ENCODE data around the gene DSG1.

Gene DSG1

DNA sequence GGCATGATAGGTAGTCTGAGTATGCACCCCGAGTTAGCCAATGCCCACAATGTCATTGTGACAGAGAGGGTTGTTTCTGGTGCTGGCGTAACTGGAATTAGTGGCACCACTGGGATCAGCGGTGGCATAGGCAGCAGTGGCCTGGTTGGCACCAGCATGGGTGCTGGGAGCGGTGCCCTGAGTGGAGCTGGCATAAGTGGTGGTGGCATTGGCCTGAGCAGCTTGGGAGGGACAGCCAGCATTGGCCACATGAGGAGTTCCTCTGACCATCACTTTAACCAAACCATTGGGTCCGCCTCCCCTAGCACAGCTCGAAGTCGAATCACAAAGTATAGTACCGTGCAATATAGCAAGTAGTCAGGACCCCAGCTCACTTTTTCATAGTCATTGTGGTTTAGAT lies 37.0 kb downstream of the DSG1 start:
- no peak for DNase-seq

DNA sequence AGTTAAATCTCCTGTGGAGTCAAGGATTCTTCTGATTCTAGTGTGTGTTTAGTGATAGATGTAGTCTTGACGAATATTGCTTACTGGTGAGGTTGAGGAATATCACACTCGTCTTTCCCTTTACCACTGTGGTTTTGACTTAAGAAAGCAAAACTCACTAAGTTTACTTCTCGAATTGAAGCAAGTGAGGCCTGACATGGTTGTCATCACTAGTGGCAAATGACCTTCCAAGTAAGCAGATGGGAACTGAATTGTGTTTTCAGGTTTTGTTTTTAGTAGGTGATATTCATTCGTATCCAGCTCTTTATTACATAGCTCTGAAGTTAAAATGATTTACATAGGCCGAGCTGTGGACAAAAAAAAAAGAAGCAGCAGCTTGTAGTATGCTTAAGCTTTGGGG lies 38.1 kb downstream of the DSG1 start:
- no peak for DNase-seq

DNA sequence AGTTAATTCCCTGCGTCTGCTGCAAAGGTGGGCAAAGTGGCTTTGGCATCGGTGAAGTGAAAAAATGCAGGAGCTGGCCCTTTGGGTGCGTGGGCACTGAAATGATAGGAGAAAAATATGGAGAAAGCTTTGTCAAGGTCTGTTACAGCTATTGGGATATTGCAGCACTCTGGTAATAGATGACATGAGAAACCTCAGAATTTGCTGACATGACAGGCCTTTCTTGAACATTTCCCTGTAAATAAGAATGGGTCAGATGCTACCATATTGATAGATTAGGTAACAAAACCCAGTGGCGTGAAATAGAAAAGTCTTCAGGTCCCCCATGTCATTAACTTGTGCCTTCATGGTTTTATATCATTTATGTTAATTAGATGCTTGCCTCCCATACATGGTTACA lies 46.2 kb downstream of the DSG1 start:
- no peak for DNase-seq

DNA sequence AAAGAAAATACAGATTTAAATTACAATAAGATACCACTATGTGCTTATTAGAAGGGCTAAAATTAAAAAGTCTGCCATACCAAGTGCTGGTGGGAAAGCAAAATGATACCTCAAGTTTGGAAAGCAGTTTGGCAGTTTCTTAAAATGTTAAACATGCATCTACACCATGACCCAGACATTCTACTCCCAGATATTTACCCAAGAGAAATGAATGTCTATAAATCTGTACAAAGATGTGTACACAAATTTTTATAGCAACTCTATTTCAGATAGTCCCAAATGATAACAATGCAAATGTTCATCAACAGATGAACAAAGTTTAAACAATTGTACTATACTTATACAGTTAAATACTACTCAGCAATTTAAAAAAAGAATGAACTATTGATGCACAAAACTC lies 51.5 kb downstream of the DSG1 start:
- no peak for DNase-seq

DNA sequence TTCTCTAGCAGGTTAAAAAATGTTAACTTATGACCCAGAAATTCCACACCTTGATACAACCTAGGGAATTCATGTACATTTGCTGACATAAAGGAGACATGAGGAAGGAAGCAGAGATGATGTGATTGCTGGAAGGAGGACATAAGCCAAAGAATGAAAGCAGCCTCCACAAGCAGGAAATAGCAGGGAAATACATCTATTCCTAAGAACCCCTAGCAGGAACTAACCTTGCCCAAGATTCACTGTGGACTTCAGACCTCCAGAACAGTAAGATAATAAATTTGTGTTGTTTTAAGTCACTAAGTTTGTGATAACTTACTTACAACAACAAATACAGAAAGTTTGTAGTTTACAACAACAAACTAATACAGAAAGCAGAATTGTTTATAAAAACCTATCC lies 54.0 kb downstream of the DSG1 start:
- no peak for DNase-seq

DNA sequence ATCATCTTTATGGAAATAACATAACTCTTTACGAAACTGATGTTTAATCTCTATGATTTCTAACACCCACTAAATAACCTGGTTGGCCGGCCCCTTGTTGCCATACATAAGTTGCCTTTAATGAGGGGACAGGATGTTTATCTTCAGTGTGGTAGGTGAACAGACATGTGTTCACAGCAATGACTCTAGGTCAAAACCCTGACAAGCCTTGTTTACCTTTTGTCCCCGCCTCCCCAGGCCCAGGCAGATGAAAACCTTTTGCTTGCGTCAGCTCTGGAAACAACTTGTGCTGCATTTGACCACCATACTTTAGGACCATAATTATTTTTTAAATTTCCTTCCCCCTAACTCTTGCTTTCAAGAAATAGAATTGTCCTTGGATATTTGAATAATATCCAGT lies 55.7 kb downstream of the DSG1 start:
- no peak for DNase-seq

DNA sequence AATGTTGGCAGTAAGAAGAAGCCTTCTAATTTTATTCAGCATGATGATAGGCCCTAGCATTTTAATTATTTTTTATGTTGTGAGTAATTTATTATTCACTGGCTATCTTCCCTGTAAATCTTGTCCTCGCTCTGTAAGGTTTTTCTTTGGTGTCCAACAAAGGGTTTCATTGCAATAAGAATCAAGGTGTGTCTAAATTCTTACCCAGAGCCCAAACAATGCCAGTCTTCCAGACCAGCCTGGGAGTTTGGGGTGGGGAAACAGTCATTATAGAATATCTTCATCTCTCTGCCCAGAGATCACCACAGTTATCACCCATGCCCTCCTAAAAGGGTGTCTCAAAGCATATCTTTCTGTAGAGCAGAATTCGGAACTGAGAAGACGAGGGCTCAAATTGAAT lies 58.5 kb downstream of the DSG1 start, which contains the start of gene DSG4:
TSS of gene DSG4 (plus strand) at position 301 of the 400 bp plus-strand sequence. CDS start 135 bp downstream, outside the sequence.
- no peak for DNase-seq

DNA sequence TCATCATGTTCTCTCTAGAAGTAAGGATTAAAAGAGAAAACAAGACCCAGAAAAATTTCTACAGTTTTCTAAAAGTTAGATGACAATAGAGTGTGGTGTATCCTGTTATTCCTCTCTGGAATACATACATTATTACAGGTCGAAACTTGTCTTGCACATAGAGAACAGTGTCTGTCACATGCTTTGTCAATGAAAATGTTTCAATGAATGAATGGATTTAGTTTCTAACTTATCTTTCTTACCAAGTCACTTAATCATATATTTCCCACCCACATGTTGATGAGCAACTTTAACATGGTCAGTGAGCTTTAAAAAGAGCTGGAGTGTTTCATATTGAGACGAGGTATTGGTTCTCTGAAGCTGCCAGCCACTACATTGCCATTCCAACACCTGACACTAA lies 63.0 kb downstream of the DSG1 start:
- DNase-seq: no peak

DNA sequence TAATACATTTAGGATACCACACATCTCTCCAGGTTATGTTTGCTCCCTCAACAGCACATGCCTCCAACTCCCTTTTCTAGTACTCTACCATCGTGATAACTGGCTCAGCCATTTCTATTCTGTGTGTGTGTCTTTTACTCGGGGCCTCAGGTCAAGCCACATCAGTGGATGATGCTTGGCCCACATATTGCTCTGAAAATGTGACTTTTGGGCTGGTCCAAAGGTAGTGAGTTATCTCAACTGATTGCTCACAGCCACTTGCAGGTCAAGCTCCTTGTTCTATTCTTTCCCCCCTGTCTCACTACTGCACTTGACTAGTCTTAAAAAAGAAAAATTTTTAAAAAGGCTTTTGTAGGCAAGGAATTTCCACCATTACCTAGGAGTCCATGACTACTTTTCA lies 64.1 kb downstream of the DSG1 start:
- DNase-seq: no peak

DNA sequence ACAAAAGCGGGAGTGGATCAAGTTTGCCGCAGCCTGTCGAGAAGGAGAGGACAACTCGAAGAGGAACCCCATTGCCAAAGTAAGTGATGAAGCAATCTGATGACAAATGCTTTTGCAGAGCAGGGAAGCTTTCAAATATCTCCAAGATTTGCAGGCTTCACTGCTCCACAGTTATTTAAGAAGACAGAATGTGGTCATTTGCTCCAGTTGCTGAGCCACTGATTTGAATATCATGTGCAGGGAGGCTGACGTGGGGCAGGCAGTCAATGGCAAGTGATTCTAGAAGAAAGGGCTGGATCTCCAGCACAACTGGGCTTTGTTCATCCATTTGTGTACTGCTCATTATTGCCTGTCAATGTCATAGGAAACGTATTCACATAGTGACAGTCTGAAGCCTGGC lies 68.8 kb downstream of the DSG1 start:
- DNase-seq: no peak

DNA sequence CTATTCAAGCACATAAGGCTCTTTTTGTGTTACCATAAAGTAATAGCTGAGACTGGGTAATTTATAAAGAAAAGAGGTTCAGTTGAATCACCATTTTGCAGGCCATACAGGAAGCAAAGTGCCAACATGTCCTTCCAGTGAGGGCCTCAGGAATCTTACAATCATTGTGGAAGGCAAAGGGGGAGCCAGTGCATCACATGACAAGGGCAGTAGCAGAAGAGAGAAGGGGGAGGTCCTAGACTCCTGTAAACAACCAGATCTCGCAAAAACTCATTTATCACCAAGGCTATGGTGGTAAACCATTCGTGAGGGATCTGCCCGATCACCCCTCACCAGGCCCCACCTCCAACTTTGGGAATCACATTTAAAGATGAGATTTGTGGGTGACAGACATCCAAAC lies 75.3 kb downstream of the DSG1 start:
- DNase-seq: no peak

DNA sequence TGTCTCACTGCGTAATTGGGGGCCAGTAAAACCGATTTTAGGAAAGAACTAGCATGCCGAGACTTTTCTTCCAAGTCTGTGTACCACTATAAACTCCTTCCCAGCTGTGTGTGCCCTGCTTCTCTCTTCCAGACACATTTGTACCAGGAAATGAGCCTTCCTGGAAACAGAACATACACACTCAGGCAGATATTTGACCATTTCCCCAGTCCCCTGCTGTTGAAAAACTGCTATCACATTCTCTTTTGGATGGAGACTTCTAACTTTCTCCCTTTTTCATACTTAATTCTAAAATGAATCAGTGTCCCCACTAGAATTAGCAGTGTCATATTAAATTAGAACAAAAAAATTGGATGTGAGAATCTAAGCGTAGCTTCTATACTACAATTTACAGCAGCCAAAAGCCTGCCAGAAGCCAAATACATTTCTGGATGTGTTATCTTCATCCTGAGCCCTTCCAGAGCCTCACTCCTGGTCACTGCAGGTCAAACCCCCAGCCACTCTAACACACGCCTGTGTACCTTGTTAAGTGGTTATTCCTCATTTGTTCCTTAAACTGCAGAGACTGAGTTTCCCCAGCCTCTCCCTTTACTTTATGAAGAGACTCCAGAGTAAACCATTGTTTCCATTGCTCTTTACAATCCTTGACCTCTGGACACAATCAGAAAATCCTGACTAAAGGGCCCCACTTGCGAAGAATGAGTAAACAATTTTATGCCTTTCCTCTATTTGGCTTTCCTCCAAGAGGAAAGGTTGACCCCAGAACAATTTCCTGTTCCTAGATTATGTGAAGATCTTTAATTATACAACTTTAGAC lies 79.0 kb downstream of the DSG1 start:
- DNase-seq: no peak

DNA sequence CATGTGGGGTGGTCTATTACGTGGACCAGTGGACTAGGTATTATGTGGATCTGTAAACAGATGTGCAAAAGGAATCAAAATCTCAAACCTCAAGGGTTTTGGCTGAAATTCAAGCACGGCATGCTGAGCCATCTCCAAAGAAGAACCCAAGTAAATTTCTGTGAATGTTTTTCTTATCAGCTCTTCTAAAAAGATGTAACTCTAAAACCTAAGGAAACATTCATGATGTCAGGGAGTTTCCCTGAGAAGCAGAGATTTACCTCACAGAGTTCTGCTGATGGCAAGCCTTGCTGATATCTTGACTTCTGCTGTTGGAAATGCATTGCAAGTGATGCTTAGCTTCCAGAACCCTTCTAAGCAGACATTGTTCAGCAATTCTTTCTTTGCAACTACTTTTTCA lies 80.2 kb downstream of the DSG1 start:
- DNase-seq: no peak

DNA sequence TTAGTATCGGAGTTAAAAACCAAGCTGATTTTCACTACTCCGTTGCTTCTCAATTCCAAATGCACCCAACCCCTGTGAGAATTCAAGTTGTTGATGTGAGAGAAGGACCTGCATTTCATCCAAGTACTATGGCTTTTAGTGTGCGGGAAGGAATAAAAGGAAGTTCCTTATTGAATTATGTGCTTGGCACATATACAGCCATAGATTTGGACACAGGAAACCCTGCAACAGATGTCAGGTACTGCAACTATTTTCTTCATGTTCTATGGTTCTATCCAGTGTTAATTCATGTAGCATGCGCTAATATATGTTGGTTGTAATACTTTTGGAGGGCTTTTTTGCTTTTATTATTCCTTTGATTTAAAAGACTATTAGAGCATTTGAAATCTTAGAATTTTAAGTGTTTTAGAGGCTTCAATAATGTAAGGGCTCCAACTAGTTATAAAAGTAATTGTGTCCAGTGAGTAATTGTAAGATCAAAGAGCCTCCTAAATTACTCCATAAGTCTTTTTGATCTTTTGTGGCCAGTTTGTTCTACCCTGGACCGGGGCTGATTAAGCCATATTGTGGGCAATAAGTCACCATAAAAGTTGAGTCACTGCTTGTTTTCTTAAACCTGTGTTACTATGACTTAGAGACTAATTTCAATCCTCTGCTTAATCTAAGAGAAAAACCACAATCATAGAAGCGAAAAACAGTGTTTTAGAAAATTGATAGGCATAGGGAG lies 81.5 kb downstream of the DSG1 start:
- DNase-seq: no peak

DNA sequence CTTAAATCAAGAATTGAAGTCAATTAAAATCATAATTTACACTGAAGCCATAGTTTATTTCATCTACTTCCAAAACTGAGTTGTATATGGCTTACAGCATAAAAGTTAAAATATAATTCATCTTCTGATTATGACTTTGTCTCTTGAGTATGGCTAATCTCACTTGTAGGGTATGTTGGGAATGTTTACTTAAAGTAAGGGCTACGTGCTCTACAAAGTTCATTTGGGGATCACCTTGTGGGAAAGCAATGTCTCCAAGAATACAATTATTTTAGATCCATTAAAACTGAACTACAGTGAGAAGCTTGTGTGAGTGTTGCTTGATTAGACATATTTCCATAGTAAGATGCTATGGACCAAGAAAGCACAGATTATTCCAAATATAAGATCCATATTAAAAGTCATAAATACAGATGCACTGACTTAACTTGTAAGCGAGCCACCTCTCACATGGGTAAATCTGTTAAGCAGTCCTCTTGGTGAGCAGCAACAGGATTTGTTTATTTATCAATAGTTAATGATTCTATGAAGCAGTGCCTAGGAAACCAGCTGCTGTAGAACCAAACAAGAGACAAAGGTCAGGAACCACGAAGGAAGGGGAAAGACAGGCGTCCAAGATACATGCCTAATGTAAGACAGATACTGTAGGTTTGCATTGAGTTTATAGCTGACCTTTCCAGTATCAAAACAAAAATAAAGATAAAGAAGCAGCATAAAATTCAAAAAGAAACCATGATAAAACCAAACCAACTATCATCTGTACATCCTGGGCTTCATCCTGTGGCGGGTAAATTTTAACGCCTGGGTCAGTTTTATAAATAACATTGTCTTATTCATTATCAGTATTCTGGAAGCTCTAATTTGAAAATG lies 83.4 kb downstream of the DSG1 start:
- no peak for DNase-seq

DNA sequence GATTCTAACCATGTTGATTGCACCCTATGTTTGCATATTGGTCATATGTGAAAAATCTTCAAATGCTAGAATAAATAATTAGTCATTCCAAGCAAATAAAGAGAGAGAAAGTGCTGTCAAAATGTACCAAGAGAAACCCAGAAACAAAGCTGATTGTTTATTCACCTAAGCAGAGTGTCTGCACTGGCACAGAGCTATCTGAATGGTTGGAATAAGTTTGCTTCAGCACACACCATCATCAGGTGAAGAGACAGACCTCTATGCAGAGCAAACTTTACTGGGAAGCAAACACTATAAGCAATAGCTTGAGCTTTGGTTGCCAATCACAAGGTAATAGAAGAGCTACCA lies 84.0 kb downstream of the DSG1 start:
- DNase-seq: no peak

DNA sequence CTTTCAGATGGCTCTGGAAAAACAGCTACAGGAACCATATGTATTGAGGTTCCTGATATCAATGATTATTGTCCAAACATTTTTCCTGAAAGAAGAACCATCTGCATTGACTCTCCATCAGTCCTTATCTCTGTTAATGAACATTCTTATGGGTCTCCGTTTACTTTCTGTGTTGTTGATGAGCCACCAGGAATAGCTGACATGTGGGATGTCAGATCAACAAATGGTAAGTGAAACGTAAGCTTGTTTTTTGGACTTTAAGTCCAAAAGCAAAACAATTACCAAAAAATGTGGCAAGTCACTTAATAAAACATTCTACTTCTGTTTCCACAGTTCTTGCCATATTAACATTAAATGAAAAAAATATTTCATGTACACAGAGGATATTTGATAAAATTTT lies 85.4 kb downstream of the DSG1 start:
- DNase-seq: no peak

All from activated CD4-positive, alpha-beta T cell treated with anti-CD3 and anti-CD28 coated beads, Interleukin-10, Interleukin-2, amounts not matched to agents 100 ng/mL and 50 ng/mL, durations not matched to agents 16 hours and 8 hours (primary cell).